GM12878 (cell line): ENCODE measurements around the gene FIG4. TPM values are rescaled to one million over a fixed set of nuclear protein-coding genes. Genes with fewer than 3 reads are reported as not detected.

Experiments used
- ATAC-seq: fragments of 200-7000 bp; cut with Tn5 transposase; 3 replicates; pipeline ENCODE4 v1.9.1; 2020; ENCODE audit warnings: mild to moderate bottlenecking, moderate library complexity
- BruUV-seq: library from RNA; stranded (reverse); fragments of 400-500 nt; replicated peaks from 2 replicates; lab custom pipeline; 2021; lab: Mats Ljungman, UMichigan
- CTCF ChIA-PET: fragments of 300-600 bp; sonication (Branson Sonifier 250); formaldehyde crosslinking; extraction: SDS; loops from one replicate; lab custom pipeline; 2021; ENCODE audit warnings: inconsistent platforms; lab: Yijun Ruan, JAX
- POLR2A ChIA-PET: fragments of 350-600 bp; formaldehyde crosslinking; extraction: SDS; loops from one replicate; lab custom pipeline; 2021; ENCODE audit warnings: inconsistent platforms; lab: Charles Lee
- RAD21 ChIA-PET: fragments of 300-600 bp; sonication (Branson Sonifier 250); formaldehyde crosslinking; loops from one replicate; lab custom pipeline; 2023; ENCODE audit warnings: antibody characterized with exemption; ENCODE audit not compliant: unreplicated experiment; lab: Charles Lee
- SMC1A ChIA-PET: fragments of 300-600 bp; sonication (Branson Sonifier 250); formaldehyde crosslinking; loops from one replicate; lab custom pipeline; 2023; ENCODE audit not compliant: unreplicated experiment, uncharacterized antibody; lab: Charles Lee
- DNase-seq: peaks from one replicate; pipeline ENCODE4 v3.0.0-alpha.2; 2011; ENCODE audit warnings: low read depth, low spot score
- FAIRE-seq: peaks from 3 replicates; lab custom pipeline; 2011; peaks lifted over from hg19 to GRCh38; lab: Jason Lieb, UNC
- H2AFZ ChIP-seq: 2 replicates; pipeline ENCODE4 v1.6.0; 2011; ENCODE audit warnings: low read depth, low read length, control low read depth; ENCODE audit not compliant: control insufficient read depth
- H3K27ac ChIP-seq: 2 replicates; pipeline ENCODE4 v1.5.1; 2011; ENCODE audit warnings: control low read depth; ENCODE audit not compliant: control insufficient read depth, insufficient read depth
- H3K27me3 ChIP-seq, 2 experiments: replicated peaks in 1 of 2; 2 replicates each; pipeline versions ENCODE4 v1.6.0 to v1.6.1; 2011; ENCODE audit warnings: low read length in 1 of 2; ENCODE audit not compliant: control insufficient read depth in 2 of 2, insufficient read depth in 2 of 2
- H3K36me3 ChIP-seq, 2 experiments: 2 replicates each; pipeline ENCODE4 v1.5.1; 2011; ENCODE audit warnings: low read length in 1 of 2; ENCODE audit not compliant: control insufficient read depth in 2 of 2, insufficient read depth in 2 of 2
- H3K4me1 ChIP-seq: 2 replicates; pipeline ENCODE4 v1.6.1; 2011; ENCODE audit warnings: mild to moderate bottlenecking, low read length, moderate library complexity, mixed read lengths; ENCODE audit not compliant: control insufficient read depth, insufficient read depth
- H3K4me2 ChIP-seq: 2 replicates; pipeline ENCODE4 v1.6.0; 2011; ENCODE audit warnings: control low read depth; ENCODE audit not compliant: control insufficient read depth, insufficient read depth
- H3K4me3 ChIP-seq: fragments of 200-600 bp; sonication (generic); 2 replicates; pipeline ENCODE4 v1.5.1; 2016
- H3K79me2 ChIP-seq: 2 replicates; pipeline ENCODE4 v1.6.0; 2011; ENCODE audit warnings: low read length; ENCODE audit not compliant: control insufficient read depth, insufficient read depth
- H3K9ac ChIP-seq: 2 replicates; pipeline ENCODE4 v1.8.0; 2011; ENCODE audit warnings: low read length, control low read depth, mixed read lengths; ENCODE audit not compliant: control insufficient read depth, insufficient read depth
- H3K9me3 ChIP-seq: replicated peaks from 3 replicates; pipeline ENCODE4 v1.5.1; 2011; ENCODE audit warnings: mild to moderate bottlenecking, low read length; ENCODE audit not compliant: control insufficient read depth, insufficient read depth
- H4K20me1 ChIP-seq: 2 replicates; pipeline ENCODE4 v1.6.0; 2011; ENCODE audit not compliant: control insufficient read depth, insufficient read depth
- BACH1 ChIP-seq: fragments of 450-650 bp; IDR thresholded peaks from 2 replicates; pipeline ENCODE4 v1.6.1; 2017; ENCODE audit warnings: mild to moderate bottlenecking, borderline replicate concordance
- E2F4 ChIP-seq: IDR thresholded peaks from 2 replicates; pipeline ENCODE4 v1.6.1; 2012; ENCODE audit warnings: low read depth, low read length, improper control_type of control experiment
- E2F8 ChIP-seq: fragments of 450-650 bp; IDR thresholded peaks from 2 replicates; pipeline ENCODE4 v1.6.1; 2018; ENCODE audit warnings: mild to moderate bottlenecking, low read depth, moderate library complexity; ENCODE audit not compliant: partially characterized antibody
- EED ChIP-seq: sonication (generic); IDR thresholded peaks from 2 replicates; pipeline ENCODE4 v1.6.1; 2016; ENCODE audit warnings: antibody characterized with exemption, low read depth
- FOS ChIP-seq: IDR thresholded peaks from 3 replicates; pipeline ENCODE4 v1.6.1; 2011; ENCODE audit warnings: borderline replicate concordance; ENCODE audit not compliant: insufficient read length; ENCODE audit errors: extremely low read depth
- FOXK2 ChIP-seq: fragments of 450-650 bp; IDR thresholded peaks from 2 replicates; pipeline ENCODE4 v1.6.1; 2017; ENCODE audit warnings: mild to moderate bottlenecking, moderate library complexity
- HDAC2 ChIP-seq: fragments of 200-600 bp; sonication (generic); IDR thresholded peaks from 2 replicates; pipeline ENCODE4 v1.6.1; 2017
- IKZF2 ChIP-seq, 2 experiments: fragments of 450-650 bp; IDR thresholded peaks; 2 replicates each; pipeline ENCODE4 v1.6.1; 2017; ENCODE audit warnings: mild to moderate bottlenecking in 2 of 2, moderate library complexity in 2 of 2
- MEF2B ChIP-seq: fragments of 450-650 bp; IDR thresholded peaks from 2 replicates; pipeline ENCODE4 v1.6.1; 2018; ENCODE audit warnings: mild to moderate bottlenecking, moderate library complexity; ENCODE audit not compliant: partially characterized antibody, poor library complexity, severe bottlenecking
- NR2C1 ChIP-seq: fragments of 450-650 bp; IDR thresholded peaks from 2 replicates; pipeline ENCODE4 v1.6.1; 2017; ENCODE audit warnings: antibody characterized with exemption, mild to moderate bottlenecking, moderate library complexity
- NR2F1 ChIP-seq: fragments of 450-650 bp; conservative IDR thresholded peaks from 2 replicates; pipeline ENCODE4 v1.6.1; 2017; ENCODE audit warnings: mild to moderate bottlenecking
- STAT1 ChIP-seq: fragments of 450-650 bp; conservative IDR thresholded peaks from 2 replicates; pipeline ENCODE4 v1.6.1; 2014; ENCODE audit warnings: antibody characterized with exemption, mild to moderate bottlenecking
- SUZ12 ChIP-seq: fragments of 200-600 bp; sonication (generic); IDR thresholded peaks from one replicate; pipeline ENCODE4 v1.6.1; 2018; ENCODE audit warnings: antibody characterized with exemption, mild to moderate bottlenecking; ENCODE audit not compliant: unreplicated experiment
- USF2 ChIP-seq: IDR thresholded peaks from 2 replicates; pipeline ENCODE4 v1.6.1; 2011; ENCODE audit warnings: low read depth, low read length, improper control_type of control experiment, borderline replicate concordance
- ZBTB40 ChIP-seq: fragments of 450-650 bp; IDR thresholded peaks from 2 replicates; pipeline ENCODE4 v1.6.1; 2016; ENCODE audit warnings: mild to moderate bottlenecking, moderate library complexity, borderline replicate concordance
- WGBS: methylation state at CpG from one replicate; pipeline ENCODE4 v1.1.6; 2016; ENCODE audit warnings: low lambda C conversion rate; ENCODE audit not compliant: insufficient replicate concordance, insufficient coverage; ENCODE audit errors: missing lambda C conversion rate; 5-methylcytosine and 5-hydroxymethylcytosine counted together
- in situ Hi-C: fragments of 300-500 bp; cut with MboI; formaldehyde crosslinking; loops from 9 replicates; pipeline ENCODE4 v1.14.3; 2018; ENCODE audit warnings: mixed read lengths
- intact Hi-C: fragments of 100-400 bp; cut with micrococcal nuclease; formaldehyde crosslinking; loops from one replicate; pipeline ENCODE4 v1.14.2; 2022; ENCODE audit not compliant: unreplicated experiment
- polyA plus RNA-seq, 11 experiments: library from polyadenylated mRNA; depleted of rRNA in 4 of 11; unstranded in 6 of 11; stranded (reverse) in 5 of 11; fragments of >200 nt; fragmentation: Nextera tagmentation in 4 of 11; fragmentation: Illumina TruSeq in 1 of 11; extraction: Ambion mirVana in 4 of 11; extraction: Trizol in 1 of 11; gene quantifications; 1 replicate in 1 of 11; 2 replicates in 10 of 11; pipeline versions ENCODE4 v1.2.1 to v1.2.3, GENCODE V29; 2011 to 2016; ENCODE audit warnings: inconsistent platforms in 2 of 11, missing spikeins in 2 of 11, low read depth in 1 of 11
- total RNA-seq, 4 experiments: library from RNA; depleted of rRNA in 3 of 4; stranded (reverse); fragments of >200 nt in 3 of 4; fragmentation: Illumina TruSeq in 1 of 4; extraction: Trizol in 1 of 4; gene quantifications; 2 replicates each; pipeline versions ENCODE4 v1.2.1 to v1.2.3, GENCODE V29; 2013 to 2021

The FIG4 gene
- total and polyA plus RNA-seq, 10 of the 15 experiments (the other 5 are each of a cell fraction or from before 2014, with no cell fraction given) = 3.8 to 23.2 (median 11.8) TPM

GRCh38 chr6:109772883-109773431, 81.9 kb downstream of the FIG4 start (continued):
- TF ChIP-seq E2F4 (no peak), IKZF2 (IDR thresholded peaks at IDR 0.05) (no peak), SUZ12 (no peak), STAT1 (no peak), FOXK2 (no peak), NR2C1 (no peak), NR2F1 (no peak), EED (no peak), MEF2B (no peak), BACH1 (no peak)
- TF ChIP-seq, all 136 proteins: peak for 0

GRCh38 chr6:109781001-109781400, 89.9 kb downstream of the FIG4 start:
- H3K4me3 ChIP-seq = no peak overlapping the region
- ATAC-seq (no peak), FAIRE-seq (no peak), DNase-seq (no peak)
- SMC1A ChIA-PET = no interaction called here
- peaks cover 3% of the 10 kb centered on the region; the same call in 1 of the 2 replicates for H3K4me1 ChIP-seq
- POLR2A ChIA-PET = no interaction called here
- no peak overlapping the region for H3K9ac ChIP-seq
- RAD21 ChIA-PET = no interaction called here
- in situ Hi-C loops (no loop called here), intact Hi-C loops (no loop called here)
- H3K27ac ChIP-seq = no peak overlapping the region
- H3K36me3 ChIP-seq = no peaks in the 10 kb centered on the region; a peak in 1 of 4 replicates
- no TSS peak for BruUV-seq
- no peaks in the 10 kb centered on the region for H3K79me2 ChIP-seq
- H3K27me3 ChIP-seq = no peaks in the 10 kb centered on the region
- H2AFZ ChIP-seq = no peak overlapping the region
- no peak overlapping the region for H3K4me2 ChIP-seq
- WGBS = 95% methylated on average over 1 of the region's 1 CpG
- H4K20me1 ChIP-seq = no peaks in the 10 kb centered on the region
- CTCF ChIA-PET = interaction anchor here (1.1 to 2.2 kb wide), 3 partner anchors 10 to 76 kb away, joined by 3 to 9 read pairs (median 5); no protein-coding TSS in a partner anchor
- H3K9me3 ChIP-seq = no peaks in the 10 kb centered on the region
- TF ChIP-seq HDAC2 (no peak), FOS (no peak), USF2 (no peak), E2F8 (no peak), ZBTB40 (no peak)
